ENCODE data around the gene NAV2.

NAV2 gene

GRCh38 chr11:19829109-19829837 lies 116.6 kb downstream of the NAV2 start:
- no peak for DNase-seq (ENCODE audit: low read depth in 2 of 2)

GRCh38 chr11:19832086-19832750 lies 119.6 kb downstream of the NAV2 start:
- DNase-seq (ENCODE audit: low read depth in 2 of 2) = no peak

GRCh38 chr11:19832901-19833300 lies 120.3 kb downstream of the NAV2 start:
- DNase-seq (ENCODE audit: low read depth in 2 of 2) = no peak

GRCh38 chr11:19834771-19835170 lies 122.1 kb downstream of the NAV2 start:
- no peak for DNase-seq (ENCODE audit: low read depth in 2 of 2)

GRCh38 chr11:19836666-19837065 lies 124.0 kb downstream of the NAV2 start:
- no peak for DNase-seq (ENCODE audit: low read depth in 2 of 2)

- no peak for DNase-seq (ENCODE audit: low read depth in 2 of 2)
Measured at GRCh38 chr11:19838994-19839768, 126.5 kb downstream of the NAV2 start.

- DNase-seq (ENCODE audit: low read depth in 2 of 2) = no peak
Measured at GRCh38 chr11:19840961-19841360, 128.3 kb downstream of the NAV2 start.

- no peak for DNase-seq (ENCODE audit: low read depth in 2 of 2)
Measured at GRCh38 chr11:19842505-19842904, 129.9 kb downstream of the NAV2 start.

- no peak for DNase-seq (ENCODE audit: low read depth in 2 of 2)
Measured at GRCh38 chr11:19843079-19843478, 130.4 kb downstream of the NAV2 start.

GRCh38 chr11:19844012-19844411 lies 131.4 kb downstream of the NAV2 start:
- no peak for DNase-seq (ENCODE audit: low read depth in 2 of 2)

- DNase-seq (ENCODE audit: low read depth in 2 of 2) = no peak
Measured at GRCh38 chr11:19844806-19845205, 132.2 kb downstream of the NAV2 start.

- no peak for DNase-seq (ENCODE audit: low read depth in 2 of 2)
Measured at GRCh38 chr11:19845626-19846025, 133.0 kb downstream of the NAV2 start.

GRCh38 chr11:19846654-19847305 lies 134.1 kb downstream of the NAV2 start:
- no peak for DNase-seq (ENCODE audit: low read depth in 2 of 2)

GRCh38 chr11:19848219-19848618 lies 135.6 kb downstream of the NAV2 start:
- no peak for DNase-seq (ENCODE audit: low read depth in 2 of 2)

GRCh38 chr11:19849107-19849789 lies 136.6 kb downstream of the NAV2 start:
- DNase-seq (ENCODE audit: low read depth in 2 of 2) = no peak

- DNase-seq (ENCODE audit: low read depth in 2 of 2) = no peak
Measured at GRCh38 chr11:19849947-19850593, 137.4 kb downstream of the NAV2 start.

GRCh38 chr11:19852288-19852687 lies 139.7 kb downstream of the NAV2 start:
- no peak for DNase-seq (ENCODE audit: low read depth in 2 of 2)

- no peak for DNase-seq (ENCODE audit: low read depth in 2 of 2)
Measured at GRCh38 chr11:19853016-19853415, 140.4 kb downstream of the NAV2 start.

GRCh38 chr11:19853920-19854319 lies 141.3 kb downstream of the NAV2 start:
- DNase-seq (ENCODE audit: low read depth in 2 of 2) = no peak

- DNase-seq (ENCODE audit: low read depth in 2 of 2) = no peak
Measured at GRCh38 chr11:19861171-19861570, 148.5 kb downstream of the NAV2 start.

- no peak for DNase-seq (ENCODE audit: low read depth in 2 of 2)
Measured at GRCh38 chr11:19862091-19862490, 149.5 kb downstream of the NAV2 start.
